B cell (primary cell): ENCODE data around the gene PLA2G5. TPM values are rescaled to one million over a fixed set of nuclear protein-coding genes. Genes with fewer than 3 reads are reported as not detected.
A peak's percentile ranks its signal among the peaks of the same experiment; 100 is the strongest.

ENCODE experiments used
- ATAC-seq: fragments of 200-7000 bp; cut with Tn5 transposase; one replicate; pipeline ENCODE4 v1.10.0; 2021; ENCODE audit warnings: low read depth, mild to moderate bottlenecking, moderate number of reproducible peaks, moderate library complexity
- CTCF ChIA-PET: fragments of 350-600 bp; sonication (Branson Sonifier 250); formaldehyde crosslinking; loops from one replicate; lab custom pipeline; 2021; ENCODE audit warnings: antibody characterized with exemption, inconsistent platforms; lab: Charles Lee
- POLR2A ChIA-PET: fragments of 350-600 bp; sonication (Branson Sonifier 250); formaldehyde crosslinking; loops from one replicate; lab custom pipeline; 2021; ENCODE audit warnings: antibody characterized with exemption; lab: Charles Lee
- DNase-seq: peaks from one replicate; pipeline ENCODE4 v3.0.0; 2013
- H2AFZ ChIP-seq: 2 replicates; pipeline ENCODE4 v1.6.1; 2012; ENCODE audit warnings: mild to moderate bottlenecking, low read depth, low read length; ENCODE audit not compliant: insufficient read depth, poor library complexity, severe bottlenecking
- H3K27ac ChIP-seq, 2 donors: 1 replicate in 1 of 2; 2 replicates in 1 of 2; pipeline ENCODE4 v1.5.1; 2012 to 2013; ENCODE audit warnings: low read length in 2 of 2, mild to moderate bottlenecking in 2 of 2, moderate library complexity in 1 of 2
- H3K27me3 ChIP-seq, 4 experiments: fragments of 200-600 bp in 1 of 4; sonication (generic) in 1 of 4; replicated peaks in 1 of 4; 1 replicate in 2 of 4; 2 replicates in 2 of 4; pipeline versions ENCODE4 v1.6.1 to v1.7.0; 2013 to 2016; ENCODE audit warnings: low read length in 3 of 4, mild to moderate bottlenecking in 2 of 4, mixed read lengths in 1 of 4, moderate library complexity in 1 of 4; ENCODE audit not compliant: insufficient read depth in 4 of 4, control insufficient read depth in 3 of 4; ENCODE audit errors: control extremely low read depth in 1 of 4
- H3K36me3 ChIP-seq, 2 experiments: replicated peaks in 1 of 2; 1 replicate in 1 of 2; 2 replicates in 1 of 2; pipeline versions ENCODE4 v1.6.1 to v1.7.1; 2013; ENCODE audit warnings: low read length in 1 of 2; ENCODE audit not compliant: insufficient read depth in 2 of 2, control insufficient read depth in 1 of 2; ENCODE audit errors: control extremely low read depth in 1 of 2, extremely low read depth in 1 of 2
- H3K4me1 ChIP-seq, 2 donors: fragments of 200-600 bp in 1 of 2; sonication (generic) in 1 of 2; 1 replicate in 1 of 2; 2 replicates in 1 of 2; pipeline versions ENCODE4 v1.5.1 to v1.6.1; 2013 to 2017; ENCODE audit warnings: low read length in 2 of 2; ENCODE audit not compliant: control insufficient read depth in 2 of 2, insufficient read depth in 2 of 2
- H3K4me2 ChIP-seq: replicated peaks from 2 replicates; pipeline ENCODE3; 2012; ENCODE audit warnings: mild to moderate bottlenecking, low read depth, low read length; ENCODE audit not compliant: poor library complexity, severe bottlenecking
- H3K4me3 ChIP-seq, 5 experiments: fragments of 200-600 bp in 1 of 5; sonication (generic) in 1 of 5; 1 replicate in 3 of 5; 2 replicates in 2 of 5; pipeline versions ENCODE4 v1.5.1 to v1.7.0; 2011 to 2016; ENCODE audit warnings: low read length in 4 of 5, mild to moderate bottlenecking in 4 of 5, low read depth in 2 of 5, control low read depth in 1 of 5, moderate library complexity in 1 of 5; ENCODE audit not compliant: insufficient read depth in 1 of 5; ENCODE audit errors: control extremely low read depth in 1 of 5, extremely low read depth in 1 of 5
- H3K79me2 ChIP-seq: fragments of 200-600 bp; sonication (generic); one replicate; pipeline ENCODE4 v1.6.0; 2016; ENCODE audit warnings: low read length; ENCODE audit not compliant: control insufficient read depth, insufficient read depth
- H3K9ac ChIP-seq: fragments of 200-600 bp; sonication (generic); 2 replicates; pipeline ENCODE4 v1.6.1; 2017; ENCODE audit warnings: mild to moderate bottlenecking, low read length, moderate library complexity
- H3K9me3 ChIP-seq, 3 donors: one replicate each; pipeline versions ENCODE4 v1.6.1 to v1.7.1; 2013; ENCODE audit warnings: low read length in 2 of 3; ENCODE audit not compliant: control insufficient read depth in 2 of 3, insufficient read depth in 1 of 3; ENCODE audit errors: control extremely low read depth in 1 of 3
- H4K20me1 ChIP-seq: 2 replicates; pipeline ENCODE4 v1.6.0; 2012; ENCODE audit warnings: mild to moderate bottlenecking, low read length; ENCODE audit not compliant: insufficient read depth, control insufficient read depth, poor library complexity, severe bottlenecking
- H3K27ac Mint-ChIP-seq: one replicate; pipeline ENCODE4 v1.8.0; 2021; ENCODE audit warnings: mixed read lengths
- H3K27me3 Mint-ChIP-seq: one replicate; pipeline ENCODE4 v1.8.0; 2021; ENCODE audit warnings: mixed read lengths
- H3K4me1 Mint-ChIP-seq: one replicate; pipeline ENCODE4 v1.8.0; 2021; ENCODE audit warnings: mixed read lengths
- H3K4me3 Mint-ChIP-seq: one replicate; pipeline ENCODE4 v1.8.0; 2021; ENCODE audit warnings: mixed read lengths
- H3K9me3 Mint-ChIP-seq: one replicate; pipeline ENCODE4 v1.8.0; 2022; ENCODE audit warnings: mixed read lengths; ENCODE audit not compliant: insufficient read depth
- CTCF ChIP-seq: fragments of 200-600 bp; IDR thresholded peaks from one replicate; pipeline ENCODE4 v1.8.0; 2022; ENCODE audit warnings: antibody characterized with exemption, mild to moderate bottlenecking
- EZH2 ChIP-seq: IDR thresholded peaks from 2 replicates; pipeline ENCODE4 v1.6.1; 2012; ENCODE audit warnings: borderline replicate concordance, low read depth, mild to moderate bottlenecking, moderate library complexity, low read length; ENCODE audit not compliant: insufficient read depth, poor library complexity, severe bottlenecking
- WGBS: methylation state at CpG from one replicate; pipeline ENCODE4 v1.1.5; 2013; ENCODE audit warnings: missing lambda C conversion rate; ENCODE audit not compliant: insufficient coverage; 5-methylcytosine and 5-hydroxymethylcytosine counted together
- intact Hi-C: fragments of 100-400 bp; cut with micrococcal nuclease; formaldehyde crosslinking; loops from one replicate; pipeline ENCODE4 v1.10.0; 2022
- polyA plus RNA-seq: library from polyadenylated mRNA; depleted of rRNA; stranded (reverse); fragments of >200 nt; gene quantifications from 2 replicates; pipeline ENCODE4 v1.2.3, GENCODE V29; 2012
- total RNA-seq, 2 donors: library from RNA; stranded (reverse); fragments of 120-200 nt in 1 of 2; gene quantifications; 1 replicate in 1 of 2; 2 replicates in 1 of 2; pipeline versions ENCODE4 v1.2.3 to v1.2.4, GENCODE V29; 2013 to 2022

The PLA2G5 gene
- total and polyA plus RNA-seq, 2 donors (not counting 1 experiment from before 2014, with no cell fraction given), result not detected

DNA sequence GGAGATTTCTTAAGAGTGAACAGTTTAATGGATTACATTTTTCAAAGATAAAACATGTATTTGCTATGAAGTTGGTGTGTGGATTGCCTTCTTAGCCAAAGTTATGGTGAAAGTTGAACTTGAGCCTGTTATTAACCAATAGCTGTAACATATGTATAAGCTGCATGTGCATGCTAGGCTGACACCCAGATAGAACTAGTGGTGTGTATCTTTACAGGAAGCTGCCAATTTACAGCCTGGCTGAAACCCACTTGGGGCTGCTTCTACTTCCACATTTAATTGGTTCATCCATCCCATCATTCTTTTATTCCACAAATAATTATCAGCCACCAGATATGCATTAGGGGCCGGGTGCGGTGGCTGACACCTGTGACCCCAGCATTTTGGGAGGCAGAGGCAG, 3.3 kb downstream of the PLA2G5 start:
- 100% methylated on average over 2 of the region's 2 CpGs for WGBS
- Mint-ChIP-seq H3K4me3 (peak overlapping the region; percentile 6), H3K9me3 (no peaks in the 10 kb centered on the region), H3K4me1 (peaks cover 63% of the 10 kb centered on the region), H3K27ac (peak overlapping the region; percentile 65), H3K27me3 (no peaks in the 10 kb centered on the region)
- POLR2A ChIA-PET, result no interaction called here
- Histone ChIP-seq H3K36me3 (no peaks in the 10 kb centered on the region), H2AFZ (no peak overlapping the region), H3K27me3 (no peaks in the 10 kb centered on the region), H4K20me1 (no peaks in the 10 kb centered on the region), H3K4me3 (no peak overlapping the region), H3K4me1 (peaks cover 56 to 62% of the 10 kb centered on the region in 2 donors), H3K4me2 (peak overlapping the region; percentile 42), H3K27ac (peak overlapping the region; percentile 9 to 27), H3K9ac (no peak overlapping the region), H3K9me3 (peaks cover 0 to 4% (median 0%) of the 10 kb centered on the region in 3 donors), H3K79me2 (no peaks in the 10 kb centered on the region)
- ATAC-seq (no peak), DNase-seq (peak; percentile 50)
- CTCF ChIA-PET, result interaction anchor here (1.4 kb wide), 1 partner anchor 28 kb away, joined by 3 read pairs; no protein-coding TSS in a partner anchor
- TF ChIP-seq EZH2 (no peak), CTCF (no peak)
- intact Hi-C loops, result no loop called here

DNA sequence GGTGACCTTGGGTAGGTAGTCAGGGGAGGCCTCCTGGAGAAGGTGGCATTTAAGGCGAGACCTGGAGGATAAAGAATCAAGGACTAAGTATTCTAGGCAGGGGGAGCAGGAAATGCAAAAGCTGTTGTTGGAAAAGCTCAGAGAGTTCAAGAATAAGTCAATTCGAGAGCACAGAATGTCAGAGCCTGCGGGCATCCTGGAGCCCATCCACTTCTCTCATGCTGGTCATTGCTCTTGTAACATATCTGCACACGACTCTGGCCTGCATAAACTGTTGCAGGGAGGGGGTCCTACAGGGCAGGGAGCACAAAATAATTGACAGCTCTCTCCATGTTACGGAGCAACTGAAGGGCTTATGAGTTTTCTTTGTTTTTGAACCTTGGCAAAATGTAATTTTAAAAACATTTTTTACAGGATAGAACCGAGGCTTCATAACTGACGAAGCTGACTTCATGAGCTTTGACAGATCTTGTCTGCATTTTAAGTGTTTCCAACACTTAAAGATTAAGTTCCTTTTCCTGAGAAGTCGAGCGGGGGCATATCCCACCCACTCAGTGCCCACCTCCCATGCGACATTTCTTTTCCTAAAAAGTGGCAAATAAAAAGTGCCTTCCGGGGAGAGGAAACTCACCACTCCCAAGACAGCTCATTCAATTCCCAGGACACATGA, 4.2 kb downstream of the PLA2G5 start:
- Histone ChIP-seq H3K9ac (no peak overlapping the region), H3K79me2 (no peaks in the 10 kb centered on the region), H3K4me2 (peak overlapping the region; percentile 42), H3K27ac (no peak overlapping the region), H3K36me3 (no peaks in the 10 kb centered on the region), H3K27me3 (no peaks in the 10 kb centered on the region), H3K4me3 (no peak overlapping the region), H4K20me1 (no peaks in the 10 kb centered on the region), H3K4me1 (peaks cover 66 to 71% of the 10 kb centered on the region in 2 donors), H3K9me3 (peaks cover 0 to 4% (median 0%) of the 10 kb centered on the region in 3 donors), H2AFZ (no peak overlapping the region)
- CTCF ChIA-PET, result interaction anchor here (1.0 to 1.4 kb wide), 2 partner anchors 15 to 20 kb away, joined by 3 read pairs; no protein-coding TSS in a partner anchor
- DNase-seq (no peak), ATAC-seq (no peak)
- intact Hi-C loops, result no loop called here
- H3K9me3 Mint-ChIP-seq, result no peaks in the 10 kb centered on the region
- no peaks in the 10 kb centered on the region for H3K27me3 Mint-ChIP-seq
- H3K27ac Mint-ChIP-seq, result peak overlapping the region; percentile 51
- H3K4me1 Mint-ChIP-seq, result peaks cover 72% of the 10 kb centered on the region
- no peak overlapping the region for H3K4me3 Mint-ChIP-seq
- TF ChIP-seq CTCF, result no peak
- 87% methylated on average over 10 of the region's 11 CpGs for WGBS
- POLR2A ChIA-PET, result no interaction called here
